Right renal cortex interstitium (tissue), 3 donors: Measurements from ENCODE around the gene SIMC1. TPM values are rescaled to one million over a fixed set of nuclear protein-coding genes. Genes with fewer than 3 reads are reported as not detected.

Experiments
- DNase-seq, 3 donors: peaks; one replicate each; pipeline ENCODE4 v3.0.0-alpha.2; 2013; ENCODE audit warnings: low read depth in 3 of 3, low spot score in 2 of 3
- polyA plus RNA-seq, 3 donors: library from polyadenylated mRNA; unstranded; fragments of 120-200 nt; gene quantifications; one replicate each; pipeline ENCODE4 v1.2.1, GENCODE V29; 2013; ENCODE audit not compliant: insufficient read length in 3 of 3

The SIMC1 gene
- polyA plus RNA-seq, 3 donors: 18.1 to 19.5 (median 19.4) TPM

GRCh38 chr5:176384991-176385390, 146.8 kb downstream of the SIMC1 start:
- no peak for DNase-seq

GRCh38 chr5:176386491-176386890, 148.3 kb downstream of the SIMC1 start:
- DNase-seq: no peak

- no peak for DNase-seq
These were observed 149.2 kb downstream of the SIMC1 start for GRCh38 chr5:176387384-176387925.

- DNase-seq: no peak
These were observed 149.8 kb downstream of the SIMC1 start for GRCh38 chr5:176388003-176388443.

- DNase-seq: peak; percentile 98
These were observed 150.4 kb downstream of the SIMC1 start, which contains the start of the genes HIGD2A and NOP16 for GRCh38 chr5:176388444-176389134. Gene HIGD2A (plus strand): TSS chr5:176388751. CDS start chr5:176388820, 69 bp downstream. Gene NOP16 (minus strand): TSS chr5:176388598. CDS start chr5:176388539, 59 bp downstream.

- peak in 1 of 3 donors; percentile 40 for DNase-seq
These were observed 151.2 kb downstream of the SIMC1 start for GRCh38 chr5:176389135-176390123.

GRCh38 chr5:176391479-176391878, 153.3 kb downstream of the SIMC1 start:
- no peak for DNase-seq

- DNase-seq: no peak
These were observed 153.8 kb downstream of the SIMC1 start for GRCh38 chr5:176391999-176392398.

- no peak for DNase-seq
These were observed 154.3 kb downstream of the SIMC1 start for GRCh38 chr5:176392526-176392925.

GRCh38 chr5:176394096-176394495, 155.9 kb downstream of the SIMC1 start:
- DNase-seq: no peak

- DNase-seq: no peak
These were observed 156.9 kb downstream of the SIMC1 start for GRCh38 chr5:176394881-176395675.

Other genes with a start within 250 kb of the SIMC1 start
- gene KIAA1191, start 123.3 kb downstream of the SIMC1 start, polyA plus RNA-seq: 100 to 1,000 TPM; 134 to 160 (median 147) TPM
- 10 to 100 TPM in 2 of 3 donors, 1 to 10 TPM in 1; 10.0 to 11.1 (median 10.6) TPM for gene ARL10, start 127.1 kb downstream of the SIMC1 start, polyA plus RNA-seq
- gene NOP16, start 150.2 kb downstream of the SIMC1 start, polyA plus RNA-seq: 10 to 100 TPM; 25.4 to 27.9 (median 27.2) TPM
- gene HIGD2A, start 150.3 kb downstream of the SIMC1 start, polyA plus RNA-seq: 100 to 1,000 TPM in 1 of 3 donors, 10 to 100 TPM in 2; 89.7 to 111 (median 94.5) TPM
- gene CLTB, start 178.1 kb downstream of the SIMC1 start, polyA plus RNA-seq: 10 to 100 TPM; 45.8 to 59.0 (median 52.4) TPM
- 10 to 100 TPM; 45.5 to 48.8 (median 47.5) TPM for gene FAF2, start 210.0 kb downstream of the SIMC1 start, polyA plus RNA-seq